NCI-H510A (cell line): ENCODE results near the gene SSBP4.
A peak's percentile ranks its signal among the peaks of the same experiment; 100 is the strongest.

ENCODE experiments used
- DNase-seq: peaks from one replicate; lab custom pipeline; 2025; lab: John Stamatoyannopoulos, UW

The SSBP4 gene

DNA sequence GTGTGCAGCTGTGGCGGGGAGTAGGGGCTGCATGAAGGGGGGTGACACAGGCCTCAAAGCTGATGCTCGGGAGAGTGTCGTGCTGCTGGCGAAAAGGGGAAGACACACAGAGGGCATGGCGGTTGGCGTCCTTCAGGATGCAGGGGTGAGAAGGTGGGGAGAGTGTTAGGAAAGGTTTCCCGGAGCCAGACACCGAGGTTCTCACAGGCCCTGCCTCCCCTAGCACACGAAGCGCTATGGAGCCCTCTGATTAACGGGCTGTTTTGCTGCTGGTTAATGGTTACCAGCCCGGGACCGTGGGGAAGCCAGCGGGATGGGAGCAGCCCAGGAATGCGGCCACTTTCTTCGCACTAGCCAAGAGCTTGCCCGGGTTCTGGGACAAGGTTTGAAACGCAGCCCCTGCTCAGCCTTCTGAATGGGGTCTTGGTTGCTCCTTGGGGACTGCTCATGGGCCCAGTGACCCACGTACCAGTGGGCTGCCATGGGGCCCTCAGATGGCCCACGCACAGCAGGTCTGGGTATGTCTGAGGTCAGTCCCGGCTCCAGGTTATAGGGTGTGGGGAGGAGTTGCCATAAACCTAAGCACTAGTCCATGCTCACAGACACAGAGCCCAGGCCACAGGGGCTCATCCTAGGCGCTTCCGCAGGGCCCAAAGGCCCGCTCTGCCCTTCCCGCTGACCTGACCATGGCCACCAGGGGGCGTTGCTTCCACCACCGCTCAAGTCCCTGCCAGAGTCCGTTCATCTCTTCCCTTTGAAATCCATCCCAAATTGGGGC is 50.1 kb downstream of the SSBP4 start:
- DNase-seq, result no peak

DNA sequence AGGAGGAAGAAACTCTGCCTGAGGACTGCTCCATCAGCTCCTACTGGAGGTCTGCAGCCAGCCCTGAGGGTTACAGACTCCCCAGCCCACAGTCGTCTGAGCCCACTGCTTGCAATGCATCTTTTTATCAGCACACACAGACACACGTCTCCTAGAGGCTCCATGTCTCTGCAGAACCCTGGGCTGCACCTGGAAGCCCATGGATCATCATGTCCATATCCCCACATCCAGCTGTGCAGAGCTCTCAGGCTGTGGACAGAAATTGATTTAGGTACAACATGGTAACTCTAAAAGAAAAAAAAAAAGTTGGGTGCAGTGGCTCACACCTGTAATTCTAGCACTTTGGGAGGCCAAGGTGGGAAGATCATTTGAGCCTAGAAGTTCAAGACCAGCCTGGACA is 51.6 kb downstream of the SSBP4 start:
- no peak for DNase-seq

DNA sequence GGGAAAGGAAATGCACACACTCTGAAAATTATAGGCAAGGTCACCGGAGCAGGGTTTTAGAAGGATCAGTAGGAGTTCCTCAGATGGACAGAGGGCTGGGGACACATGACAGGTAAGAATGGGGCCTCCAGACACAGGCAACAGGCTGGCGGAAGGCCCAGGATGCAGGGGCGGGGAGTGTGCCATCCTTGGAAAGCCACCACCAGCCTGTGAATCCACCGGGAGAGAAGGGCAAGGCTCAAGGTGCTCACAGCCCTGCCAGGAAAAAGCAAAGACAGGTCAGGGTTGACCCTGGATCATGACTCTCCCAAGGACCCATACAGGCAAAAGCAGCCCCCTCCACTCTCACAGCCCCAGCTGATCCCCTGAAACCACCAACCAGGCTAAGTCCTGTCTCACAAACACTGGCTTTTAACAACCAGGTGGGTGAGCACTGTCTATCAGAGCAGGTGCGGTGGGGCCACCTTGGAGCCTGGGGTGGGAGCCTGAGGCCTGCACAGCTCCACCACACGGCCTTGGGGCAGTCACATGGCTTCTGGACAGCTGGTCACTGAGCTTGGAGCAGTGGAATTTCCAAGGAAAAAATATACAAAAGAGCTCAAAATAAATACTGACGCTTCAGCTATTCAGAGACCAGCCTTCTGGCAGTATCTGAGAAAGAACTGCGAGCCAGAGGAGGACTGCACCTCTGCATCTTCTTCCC is 54.0 kb downstream of the SSBP4 start:
- DNase-seq, result no peak

DNA sequence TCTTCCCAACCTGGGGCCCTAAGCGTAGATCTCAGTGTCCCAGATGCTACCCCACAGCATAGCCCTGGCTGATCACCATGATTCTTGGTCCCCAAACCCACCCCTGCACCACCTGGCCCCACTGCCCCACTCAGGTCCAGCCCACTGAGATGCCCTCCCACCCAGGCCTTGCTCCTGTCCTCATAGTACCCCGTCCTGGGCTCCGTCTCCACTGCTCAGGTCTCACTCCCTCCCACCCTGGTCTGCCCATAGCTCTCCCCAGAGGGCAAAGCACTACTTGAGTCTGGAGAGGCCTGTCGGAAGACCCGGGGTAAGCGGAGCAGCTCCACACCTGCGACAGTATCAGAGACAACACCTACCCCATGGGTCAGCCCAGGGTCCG is 54.5 kb downstream of the SSBP4 start:
- DNase-seq, result no peak

DNA sequence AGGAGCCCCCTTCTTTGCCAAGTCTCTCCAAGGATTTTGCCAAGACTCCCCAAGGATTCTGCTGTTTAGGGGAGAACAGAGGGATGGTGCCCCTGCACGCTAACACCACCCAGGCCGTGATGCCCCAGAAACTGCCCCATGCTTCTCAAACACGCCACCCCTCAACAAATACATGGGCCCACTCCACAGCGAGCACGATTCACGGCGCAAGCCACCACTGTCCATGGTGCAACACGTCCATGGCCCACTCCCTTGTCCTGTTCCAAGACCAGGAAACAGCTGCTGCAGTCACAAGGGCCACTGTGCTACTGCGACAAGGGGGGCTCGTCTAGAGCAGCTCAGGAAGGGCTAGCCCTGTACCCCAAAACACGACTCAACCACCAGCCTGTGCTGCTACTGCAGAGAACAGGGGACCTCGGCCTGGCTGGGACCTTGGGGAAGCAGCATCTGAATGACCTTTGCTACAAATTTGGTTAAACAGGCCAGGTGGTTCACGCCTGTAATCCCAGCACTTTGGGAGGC is 55.2 kb downstream of the SSBP4 start:
- DNase-seq, result no peak

DNA sequence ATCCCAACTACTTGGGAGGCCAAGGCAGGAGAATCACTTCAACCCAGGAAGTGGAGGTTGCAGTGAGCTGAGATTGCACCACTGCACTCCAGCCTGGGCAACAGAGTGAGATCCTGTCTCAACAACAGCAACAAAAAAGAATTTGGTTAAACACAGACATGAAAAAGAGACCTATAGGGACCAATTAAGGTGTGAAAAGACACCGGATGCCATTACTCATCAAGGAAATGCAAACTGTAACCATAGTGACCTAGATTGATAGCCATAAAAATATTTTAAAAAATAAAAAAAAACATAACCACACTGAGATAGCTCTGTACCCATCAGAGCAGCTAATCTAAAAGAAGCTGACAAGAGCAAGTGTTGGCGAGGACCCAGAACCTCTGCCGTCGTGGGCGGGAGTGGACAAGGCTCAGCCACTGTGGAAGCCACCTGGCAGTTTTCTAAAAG is 55.8 kb downstream of the SSBP4 start:
- DNase-seq, result no peak

DNA sequence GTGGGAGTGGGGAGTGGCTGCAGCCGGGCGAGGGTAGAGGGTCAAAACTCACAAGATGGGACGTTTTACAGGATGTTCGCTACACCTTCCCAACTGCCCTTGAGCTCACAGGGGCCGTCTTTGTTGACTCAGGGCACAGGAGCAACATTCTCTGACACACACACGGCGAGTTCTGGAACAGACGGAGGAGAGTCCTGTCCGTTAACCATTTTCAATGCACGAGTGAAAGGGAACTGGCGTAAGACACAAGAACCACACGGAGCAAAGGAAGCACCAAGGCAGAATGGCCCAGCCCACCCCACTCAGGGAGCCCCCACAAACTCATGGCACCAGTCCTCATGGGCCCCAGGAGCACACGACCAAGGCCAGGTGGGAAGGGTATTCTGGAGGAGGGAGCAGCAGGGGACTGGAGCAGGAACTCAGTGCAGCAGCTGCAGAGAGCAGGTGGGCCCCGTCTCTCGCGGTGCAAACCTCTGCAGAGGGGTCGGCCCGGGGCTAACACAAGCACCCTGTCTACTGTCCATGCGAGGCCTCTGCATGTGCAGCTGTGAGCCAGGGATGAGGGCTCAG is 56.6 kb downstream of the SSBP4 start:
- no peak for DNase-seq

DNA sequence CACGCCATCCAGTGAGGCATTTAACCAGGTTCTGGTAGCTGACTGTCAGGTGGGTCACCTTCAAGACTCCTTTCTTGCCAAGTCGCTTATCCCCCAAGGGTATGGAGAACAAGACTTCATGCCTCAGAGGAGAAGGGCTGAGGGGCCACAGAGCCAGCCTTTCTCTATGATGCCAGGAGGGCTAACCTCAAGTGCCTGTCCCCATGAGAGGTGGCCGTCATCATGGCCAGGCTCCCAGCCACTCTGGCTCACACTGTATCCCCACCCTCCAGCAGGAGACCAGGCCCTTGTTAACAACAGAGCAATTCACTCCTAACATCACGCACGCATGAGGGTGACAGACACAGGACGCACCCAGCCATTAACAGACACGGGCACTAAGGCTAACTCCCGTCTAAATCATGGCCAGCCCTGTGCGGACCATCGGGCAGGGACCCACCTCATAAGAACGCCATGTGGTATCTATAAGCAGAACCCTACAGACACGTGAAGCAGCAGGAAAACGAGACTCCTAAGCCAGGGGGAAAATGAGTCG is 57.4 kb downstream of the SSBP4 start:
- no peak for DNase-seq

DNA sequence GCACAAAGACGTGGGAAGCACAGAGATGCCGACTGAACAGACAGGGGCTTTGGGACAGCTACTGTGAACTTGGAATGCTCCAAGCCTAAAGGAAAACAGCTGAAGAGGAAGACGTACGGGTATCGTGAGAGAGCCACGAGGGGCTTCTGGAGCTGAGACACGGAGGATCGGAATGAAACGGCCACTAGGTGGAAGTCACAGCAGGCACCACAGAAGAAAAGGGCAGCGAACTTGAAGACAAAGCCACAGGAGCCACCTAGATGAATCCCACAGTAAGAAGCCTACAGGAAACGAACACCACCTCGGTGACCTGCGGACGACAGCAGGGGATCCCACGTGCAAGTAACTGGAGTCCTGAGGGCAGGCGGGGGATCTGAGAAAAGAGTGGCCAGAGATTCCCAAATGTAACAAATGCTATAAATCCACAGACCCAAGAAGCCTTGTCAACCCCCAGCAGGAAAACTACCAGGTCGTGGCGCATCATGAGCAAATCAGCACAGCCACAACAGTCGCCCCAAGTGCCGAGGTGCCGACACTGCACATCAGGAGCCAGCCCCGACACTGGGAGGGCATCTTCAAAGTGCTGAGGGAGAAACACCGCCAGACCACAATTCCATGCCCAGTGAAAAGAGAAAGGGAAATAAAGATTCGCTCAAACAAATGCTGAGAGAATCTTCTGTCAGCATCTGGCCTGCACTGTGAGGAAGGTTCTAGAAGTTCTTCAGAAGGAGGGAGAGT is 58.0 kb downstream of the SSBP4 start:
- DNase-seq, result no peak

DNA sequence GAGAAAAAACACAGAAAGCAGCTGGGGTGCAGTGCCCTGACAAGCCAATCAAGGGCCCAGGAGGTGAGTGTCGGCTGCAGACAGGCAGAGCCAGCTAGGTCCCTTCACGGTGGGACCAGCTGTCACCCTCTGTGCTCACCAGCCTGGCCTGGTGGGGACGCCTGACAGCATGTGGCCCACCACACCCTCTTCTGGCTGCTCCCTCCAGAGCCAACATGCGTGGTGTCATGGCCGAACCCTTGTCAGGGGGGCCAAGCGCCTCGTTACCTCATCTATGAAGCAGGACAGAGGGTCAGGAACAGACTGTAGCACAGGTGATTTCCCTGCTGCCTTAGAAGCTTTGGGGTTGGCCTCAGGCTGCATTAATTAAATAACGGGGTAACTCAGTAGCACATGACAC is 58.8 kb downstream of the SSBP4 start:
- no peak for DNase-seq

DNA sequence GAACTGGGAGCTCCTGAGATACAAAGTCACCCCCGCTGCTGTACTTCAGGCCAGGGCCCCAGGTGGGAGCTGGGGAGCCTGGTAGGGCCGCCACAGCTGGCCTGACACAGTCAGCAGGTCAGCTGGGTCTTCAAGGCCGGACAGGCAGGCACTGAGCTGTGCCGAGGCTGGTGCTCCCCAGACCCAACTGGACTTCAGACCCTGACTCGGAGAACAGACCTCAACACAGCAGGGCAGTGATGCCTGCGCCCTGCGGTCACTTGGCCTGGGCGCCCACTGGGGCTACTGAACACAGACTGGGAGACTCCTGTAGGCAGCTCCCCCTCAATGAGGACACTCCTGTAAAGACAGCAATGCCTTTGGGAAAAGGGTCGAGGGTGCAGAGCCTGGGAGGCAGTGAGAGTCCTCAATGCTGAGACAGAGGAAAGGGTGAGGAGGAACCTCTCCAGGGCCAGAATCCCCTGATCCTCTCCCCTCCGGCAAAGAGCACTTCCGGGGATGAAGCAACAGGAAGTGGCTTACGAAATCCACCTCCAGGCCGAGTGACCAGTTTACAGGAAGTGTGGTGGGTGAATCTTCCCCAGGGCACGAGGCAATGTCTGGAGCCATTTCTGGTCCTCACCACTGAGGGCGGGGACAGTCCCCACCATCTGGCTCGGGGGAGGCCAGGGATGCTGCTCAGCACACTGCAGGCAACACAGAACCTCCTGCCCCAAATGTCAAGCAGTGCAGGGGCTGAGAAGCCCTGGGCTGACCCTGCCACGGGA is 59.5 kb downstream of the SSBP4 start:
- DNase-seq, result peak; percentile 65

DNA sequence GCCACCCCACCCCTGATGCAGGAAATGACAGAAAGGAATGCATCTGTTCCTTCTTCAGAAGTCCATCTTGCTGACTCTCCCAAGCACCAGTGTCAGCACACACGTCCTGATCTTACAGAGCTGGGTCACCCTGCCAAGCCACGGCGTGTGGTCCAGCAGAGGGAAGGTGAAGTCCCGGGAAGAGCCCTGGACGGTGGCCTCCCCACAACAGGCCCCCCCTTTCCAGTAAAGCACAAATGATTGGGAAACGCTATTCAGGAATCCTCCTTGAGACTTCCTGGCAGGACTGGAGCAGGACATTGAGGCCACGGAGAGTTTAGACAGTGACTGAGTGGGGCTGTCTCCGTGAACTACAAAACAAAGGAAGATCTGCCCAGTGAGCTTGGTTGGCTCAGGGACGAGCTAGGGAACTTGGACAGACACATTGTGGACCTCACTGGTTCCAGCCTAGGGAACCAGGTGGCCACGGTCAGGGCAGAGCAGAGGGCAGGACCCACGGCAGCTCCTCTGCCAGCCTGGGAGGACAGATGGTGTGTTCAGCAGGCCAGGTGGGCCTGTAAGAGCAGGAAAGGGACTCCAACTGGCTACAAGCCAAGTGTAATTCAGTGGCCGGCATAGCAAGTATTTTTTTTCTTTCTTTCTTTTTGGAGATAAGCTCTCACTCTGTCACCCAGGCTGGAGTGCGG is 61.0 kb downstream of the SSBP4 start:
- DNase-seq, result no peak

DNA sequence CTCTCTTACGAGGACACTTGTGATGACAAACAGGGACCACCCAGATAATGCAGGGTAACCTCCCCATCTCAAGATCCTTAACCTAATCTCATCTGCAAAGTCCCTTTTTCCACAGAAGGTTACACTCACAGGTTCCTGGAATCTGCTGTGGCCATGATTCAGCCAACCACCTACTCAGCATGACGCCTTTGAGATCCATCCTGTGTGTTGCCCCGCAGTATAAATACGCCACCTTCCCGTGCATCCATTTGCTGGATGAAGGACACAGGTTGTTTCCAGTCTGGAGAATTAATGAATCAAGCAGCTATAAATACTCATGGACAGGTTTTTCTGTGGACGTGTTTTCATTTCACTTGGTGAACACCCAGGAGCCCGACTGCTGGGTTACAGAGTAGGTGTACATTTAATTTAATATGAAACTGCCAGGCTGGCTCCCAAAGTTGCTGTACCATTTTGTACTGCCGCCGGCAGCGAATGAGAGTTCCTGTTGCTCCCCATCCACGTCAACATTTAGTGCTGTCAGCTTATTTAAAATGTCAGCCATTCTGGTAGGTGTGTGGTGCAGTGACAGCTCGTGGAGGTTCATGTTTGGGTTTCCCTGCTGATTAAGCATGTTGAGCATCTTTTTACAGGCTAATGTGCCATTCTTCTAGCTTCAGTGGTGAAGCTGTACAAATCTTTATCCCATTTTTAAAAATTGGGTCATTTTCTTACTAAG is 62.5 kb downstream of the SSBP4 start:
- DNase-seq, result no peak

DNA sequence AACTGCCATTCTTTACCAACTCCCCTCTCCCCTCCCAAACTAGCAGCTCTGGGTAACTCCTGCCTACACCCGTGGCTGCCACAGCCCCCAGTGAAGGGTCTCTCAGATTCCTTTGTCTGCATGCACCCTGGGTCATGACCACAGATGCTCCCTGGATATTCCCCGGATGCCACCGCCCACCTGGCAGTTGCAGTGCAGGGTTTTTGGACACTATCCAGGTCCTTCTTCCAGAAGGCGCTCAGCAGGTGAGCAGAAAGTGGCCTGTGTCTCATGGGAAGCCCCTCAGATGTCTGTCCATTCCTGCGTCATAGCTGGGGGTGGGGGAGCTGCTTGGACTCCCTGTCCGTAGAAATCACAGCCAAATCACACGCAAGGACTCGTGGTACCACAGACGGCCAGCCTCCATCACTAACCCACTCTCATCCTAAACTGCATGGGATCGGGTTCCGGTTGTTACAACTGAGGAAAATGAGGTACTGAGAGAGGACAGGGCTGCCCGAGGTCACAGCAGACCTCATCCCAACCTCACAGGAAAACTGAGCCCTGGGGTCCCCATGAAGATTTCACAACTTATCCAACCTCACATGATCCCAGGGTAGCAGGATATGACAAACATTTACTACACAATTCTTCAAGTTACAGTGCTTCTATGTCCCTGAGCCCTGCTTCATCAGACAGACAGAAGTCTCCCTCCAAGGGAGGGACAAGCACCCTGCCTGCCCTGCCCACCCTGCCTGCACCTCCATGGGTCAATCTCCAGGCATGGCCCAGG is 64.1 kb downstream of the SSBP4 start:
- no peak for DNase-seq
